GM21825 (cell line): Measurements from ENCODE around the gene PAPPA.

ENCODE experiments used
- ATAC-seq: cut with Tn5 transposase; IDR thresholded peaks from one replicate; pipeline ENCODE4 v1.9.1; 2021; ENCODE audit warnings: mild to moderate bottlenecking, moderate library complexity; ENCODE audit not compliant: unreplicated experiment

Gene PAPPA

GRCh38 chr9:116450378-116451139, 297.0 kb downstream of the PAPPA start:
- peak; percentile 96 for ATAC-seq

- ATAC-seq: no peak
These were observed 298.0 kb downstream of the PAPPA start for GRCh38 chr9:116451500-116452115.
